Fibroblast of skin of left biceps (primary cell): Measurements from ENCODE around the gene LRRC73.
A peak's percentile ranks its signal among the peaks of the same experiment; 100 is the strongest.
"Not testable (repeated sequence)": the region's sequence is repeated elsewhere in the genome, so short reads cannot be mapped to it uniquely, and the experiment has no call there.

Experiments
- DNase-seq, 2 experiments: peaks; one replicate each; pipeline ENCODE4 v3.0.0-alpha.2; 2013; ENCODE audit warnings: low read depth in 2 of 2

LRRC73 gene

DNA sequence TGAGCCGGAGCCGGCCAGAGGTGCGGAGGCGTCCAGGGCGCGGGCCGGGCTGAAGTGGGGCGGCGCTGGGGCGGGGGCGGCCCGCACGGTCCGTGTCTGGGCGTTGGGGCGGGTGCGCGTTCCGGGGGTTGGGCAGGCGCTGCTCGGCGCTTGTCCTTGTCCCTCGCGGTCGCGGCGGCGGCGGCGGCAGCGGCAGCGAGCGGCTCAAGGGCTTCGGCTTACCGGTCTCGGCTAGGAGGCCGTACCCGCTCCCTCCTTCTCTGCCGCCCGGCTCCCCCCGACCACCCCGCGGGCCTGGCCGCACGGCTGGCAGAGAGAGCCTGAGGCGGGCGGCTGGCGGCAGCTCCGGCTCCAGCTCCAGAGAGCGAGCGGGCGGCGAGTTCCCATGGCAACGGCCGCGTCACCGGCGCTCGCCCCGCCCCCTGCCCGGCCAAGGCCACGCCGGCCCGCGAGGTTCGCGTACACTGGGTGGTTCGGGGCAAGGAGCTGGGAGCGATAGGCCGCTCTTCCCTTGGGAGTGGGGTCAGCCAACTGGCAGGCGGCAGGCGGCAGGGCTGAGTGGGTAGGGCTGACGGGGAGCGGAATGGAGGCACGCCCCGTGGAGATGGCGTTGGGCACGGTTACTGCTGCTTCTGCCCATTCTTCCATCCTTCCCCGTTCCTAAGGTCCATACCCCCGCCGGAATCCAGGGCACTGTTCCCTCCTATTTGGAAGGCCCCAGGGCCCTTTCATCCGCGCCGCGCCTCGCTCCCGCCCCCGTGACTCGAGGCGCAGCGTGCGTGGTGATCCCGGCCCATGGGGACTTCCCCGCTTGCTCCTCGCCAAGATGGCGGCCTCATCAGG, at the start of gene LRRC73:
LRRC73 (minus strand) TSS at position 363 of the 843 bp plus-strand sequence. CDS start 561 bp downstream, outside the sequence.
- DNase-seq: peak in 1 of 2 experiments; percentile 21

- DNase-seq: no peak
Measured at GRCh38 chr6:43559328-43559727, 49.2 kb upstream of the LRRC73 start.

GRCh38 chr6:43557620-43558019, 47.5 kb upstream of the LRRC73 start:
- not testable (repeated sequence) for DNase-seq

- DNase-seq: no peak
Measured at GRCh38 chr6:43547222-43547621, 37.1 kb upstream of the LRRC73 start.

GRCh38 chr6:43544461-43544860, 34.3 kb upstream of the LRRC73 start:
- DNase-seq: no peak

DNA sequence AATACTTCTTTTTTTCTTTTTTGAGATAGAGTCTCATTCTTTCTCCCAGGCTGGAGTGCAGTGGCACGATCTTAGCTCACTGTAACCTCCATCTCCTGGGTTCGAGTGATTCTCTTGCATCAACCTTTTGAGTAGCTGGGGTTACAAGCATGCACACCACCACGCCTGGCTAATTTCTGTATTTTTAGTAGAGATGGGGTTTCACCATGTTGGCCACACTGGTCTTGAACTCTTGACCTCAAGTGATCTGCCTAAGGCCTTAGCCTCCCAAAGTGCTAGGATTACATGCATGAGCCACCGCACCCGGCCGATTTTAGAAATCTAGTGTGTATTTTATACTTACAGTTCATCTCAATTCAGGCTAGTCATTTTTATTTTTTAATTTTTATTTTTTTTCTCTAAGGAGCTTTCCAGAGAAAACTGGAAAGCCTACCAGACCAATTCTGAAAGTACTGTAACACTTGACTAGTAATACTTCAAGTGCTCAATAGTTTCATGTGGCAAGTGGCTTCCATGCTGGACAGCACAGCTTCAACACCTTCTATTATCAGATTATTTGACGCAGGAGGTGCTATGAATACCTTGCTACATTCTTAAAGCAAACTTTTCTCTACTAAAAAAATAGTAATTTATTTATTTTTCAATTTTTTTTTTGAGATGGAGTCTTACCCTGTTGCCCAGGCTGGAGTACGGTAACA, 31.8 kb upstream of the LRRC73 start:
- no peak for DNase-seq

GRCh38 chr6:43540507-43540906, 30.4 kb upstream of the LRRC73 start:
- no peak for DNase-seq

DNA sequence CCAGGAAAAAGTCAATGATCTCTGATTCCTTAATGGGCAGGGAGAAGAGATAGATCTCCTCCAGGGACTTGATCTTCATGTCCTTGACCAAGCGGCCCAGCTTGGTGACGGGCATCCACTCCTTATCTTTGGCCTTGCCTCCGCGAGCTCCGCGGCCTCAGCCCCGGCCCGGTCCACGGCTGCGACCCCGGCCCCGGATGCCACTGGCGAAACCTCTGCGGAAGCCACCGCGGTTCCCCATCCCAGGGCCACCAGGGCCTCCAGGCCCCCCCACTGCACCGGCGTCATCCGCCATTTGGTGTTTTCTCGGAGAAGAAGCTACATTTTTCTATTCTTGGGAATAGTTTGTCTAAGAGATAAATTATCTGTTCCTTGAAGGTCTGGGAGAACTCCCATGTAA, 29.3 kb upstream of the LRRC73 start:
- not testable (repeated sequence) for DNase-seq

DNA sequence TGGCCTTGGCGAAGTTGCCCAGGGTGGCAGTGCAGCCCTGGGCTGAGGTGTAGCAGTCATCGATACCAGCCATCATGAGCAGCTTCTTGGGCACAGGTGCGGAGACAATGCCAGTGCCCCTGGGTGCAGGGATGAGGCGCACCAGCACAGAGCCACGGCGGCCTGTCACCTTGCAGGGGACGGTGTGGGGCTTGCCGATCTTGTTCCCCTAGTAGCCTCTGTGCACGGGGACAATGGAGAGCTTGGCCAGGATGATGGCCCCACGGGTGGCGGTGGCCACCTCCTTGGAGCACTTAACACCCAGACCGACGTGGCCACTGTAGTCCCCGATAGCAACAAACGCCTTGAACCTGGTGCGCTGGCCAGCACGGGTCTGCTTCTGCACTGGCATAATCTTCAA, 28.8 kb upstream of the LRRC73 start:
- not testable (repeated sequence) for DNase-seq

DNA sequence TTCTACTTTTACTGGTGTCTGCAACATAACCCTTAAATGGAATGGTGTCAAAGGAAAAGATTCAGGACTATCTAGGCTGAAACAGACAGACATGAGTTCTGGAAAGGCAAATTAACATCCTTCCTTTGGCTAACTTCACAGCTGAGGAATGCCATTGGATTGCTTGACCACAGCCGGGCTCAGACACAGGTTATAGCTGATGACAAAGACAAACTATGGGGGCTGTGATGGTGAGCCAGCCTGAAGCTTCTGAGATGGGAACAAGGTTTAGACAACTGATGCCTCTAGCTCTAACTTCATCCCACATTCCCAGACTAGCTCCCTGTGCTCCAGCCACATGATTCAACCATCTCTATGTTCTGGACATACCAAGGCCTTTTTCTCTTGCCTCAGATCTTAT, 22.1 kb upstream of the LRRC73 start:
- no peak for DNase-seq

- no peak for DNase-seq
Measured at GRCh38 chr6:43524483-43524961, 14.4 kb upstream of the LRRC73 start.

DNA sequence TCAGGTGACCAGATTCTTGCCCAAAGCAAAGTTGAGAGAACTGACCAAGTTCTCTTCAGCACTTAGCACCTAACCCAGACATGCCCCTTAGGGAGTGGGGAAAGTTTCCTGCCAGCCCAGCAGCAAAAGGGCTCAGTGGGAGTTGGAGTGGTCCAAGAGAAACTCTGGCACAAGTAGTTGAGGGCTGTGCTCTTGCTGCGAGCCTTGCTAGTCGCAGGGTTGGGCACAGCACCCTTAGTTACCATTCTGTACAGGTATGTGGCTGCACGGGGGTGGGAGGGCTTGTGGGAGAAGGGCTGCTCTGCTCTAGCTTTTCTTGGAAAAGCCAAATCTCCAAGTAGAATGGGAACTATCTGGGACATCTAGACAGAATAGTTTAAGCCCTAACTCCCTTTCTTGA, 13.1 kb upstream of the LRRC73 start:
- no peak for DNase-seq

GRCh38 chr6:43522547-43523261, 12.6 kb upstream of the LRRC73 start:
- no peak for DNase-seq

- DNase-seq: no peak
Measured at GRCh38 chr6:43521836-43522235, 11.7 kb upstream of the LRRC73 start.

DNA sequence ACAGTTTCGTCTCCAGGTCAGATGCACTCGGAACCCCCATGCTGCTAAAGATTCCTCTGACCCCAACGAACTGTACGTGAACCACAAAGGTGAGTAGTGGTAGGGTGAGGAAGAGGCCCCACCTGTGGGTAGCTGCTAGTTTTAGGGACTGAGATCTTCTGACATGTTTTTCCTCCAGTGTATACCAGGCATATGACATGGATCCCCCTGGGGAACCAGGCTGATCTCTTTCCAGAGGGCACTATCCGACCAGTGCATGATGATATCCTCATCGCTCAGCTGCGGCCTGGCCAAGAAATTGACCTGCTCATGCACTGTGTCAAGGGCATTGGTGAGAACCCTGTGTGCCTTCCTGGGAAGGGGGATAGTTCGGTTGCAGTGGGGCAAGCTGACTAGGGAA, 10.0 kb upstream of the LRRC73 start:
- DNase-seq: no peak

DNA sequence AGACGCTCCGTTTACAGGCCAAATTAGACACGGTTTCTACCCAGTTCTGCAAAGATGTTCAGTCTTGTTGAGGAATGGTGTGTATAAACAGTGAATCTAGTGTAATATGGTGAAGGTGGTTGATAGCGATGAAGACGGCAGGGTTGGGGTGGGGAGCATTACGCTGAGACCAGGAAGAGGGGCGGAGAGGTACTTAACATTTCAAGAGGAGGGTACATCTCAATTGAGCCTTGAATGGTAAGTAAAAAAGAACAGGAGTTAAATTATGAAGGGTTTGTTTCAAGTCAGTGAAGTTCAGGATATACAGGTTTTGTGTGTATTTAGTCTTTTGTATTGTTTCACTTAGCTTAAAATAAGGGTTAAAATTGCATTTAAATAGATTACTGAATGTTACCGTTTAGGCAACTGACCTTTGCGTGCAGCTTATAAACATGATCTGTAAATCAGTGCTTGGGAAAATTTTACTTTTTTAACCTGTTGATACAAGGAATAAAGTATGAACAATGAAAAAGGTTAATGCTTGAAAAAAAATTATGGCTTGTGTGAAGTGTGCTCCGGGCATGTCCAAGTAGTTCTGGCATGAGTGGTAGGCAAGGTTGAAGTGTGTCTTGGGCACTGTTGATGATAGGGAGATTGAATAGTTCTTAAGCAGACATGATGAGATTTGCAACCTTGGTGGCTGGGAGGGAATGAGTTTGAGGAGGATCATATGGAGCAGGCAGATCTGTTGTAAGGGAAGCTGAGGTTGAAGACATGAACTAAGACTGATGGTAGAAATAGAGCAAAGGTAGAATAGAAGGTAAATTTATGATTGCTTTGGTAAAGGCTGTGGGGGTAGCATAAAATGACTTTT, 7.6 kb upstream of the LRRC73 start:
- DNase-seq: no peak

- DNase-seq: peak; percentile 90 to 92
Measured at GRCh38 chr6:43516697-43517504, 6.8 kb upstream of the LRRC73 start, which contains the start of the genes POLR1C and YIPF3. Gene POLR1C (plus strand): TSS chr6:43517089. CDS start chr6:43517110, 21 bp downstream. Gene YIPF3 (minus strand): TSS chr6:43516926. CDS start chr6:43516807, 119 bp downstream.

- no peak for DNase-seq
Measured at GRCh38 chr6:43516367-43516696, 6.2 kb upstream of the LRRC73 start.

DNA sequence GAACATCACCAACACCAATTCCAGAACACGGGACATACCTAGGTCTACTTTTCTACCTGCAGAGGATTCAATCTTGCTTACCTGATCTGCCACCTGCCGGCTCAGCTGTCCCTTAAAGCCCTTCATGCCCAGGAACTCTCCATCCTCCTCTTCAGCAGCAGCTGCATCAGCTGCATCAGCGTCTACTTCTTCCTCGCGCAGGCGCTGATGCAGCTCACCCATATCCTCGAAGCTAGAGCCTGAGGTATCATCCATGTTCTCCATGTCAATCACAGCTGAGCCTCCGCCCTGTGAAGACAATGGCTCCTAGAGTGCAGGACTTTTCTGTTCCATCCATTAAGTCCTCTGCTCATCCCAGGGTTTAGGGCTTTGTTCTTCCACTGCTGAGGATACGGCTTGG, 5.7 kb upstream of the LRRC73 start:
- no peak for DNase-seq

- DNase-seq: no peak
Measured at GRCh38 chr6:43511824-43512415, 1.8 kb upstream of the LRRC73 start.
